HG03521 (cell line): ENCODE data around the gene MIPEP.

Experiments
- ATAC-seq: cut with Tn5 transposase; IDR thresholded peaks from one replicate; pipeline ENCODE4 v1.9.1; 2021; ENCODE audit warnings: mild to moderate bottlenecking, moderate library complexity; ENCODE audit not compliant: unreplicated experiment

Gene MIPEP

DNA sequence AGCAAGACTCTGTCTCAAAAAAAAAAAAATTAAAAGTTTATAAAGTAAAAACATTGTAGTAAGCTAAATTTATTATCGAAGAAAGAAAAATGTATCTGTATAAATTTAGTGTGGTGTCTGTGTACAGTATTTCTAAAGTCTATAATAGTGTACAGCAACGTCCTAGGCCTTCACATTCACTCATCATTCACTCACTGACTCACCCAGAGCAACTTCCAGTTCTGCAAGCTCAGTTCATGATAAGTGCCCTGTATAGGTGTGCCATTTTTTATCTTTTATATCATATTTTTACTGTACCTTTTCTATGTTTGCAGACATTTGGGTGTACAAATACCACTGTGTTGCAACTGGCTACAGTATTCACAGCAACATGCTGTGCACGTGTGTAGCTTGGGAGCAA is 200.9 kb downstream of the MIPEP start:
- no peak for ATAC-seq

DNA sequence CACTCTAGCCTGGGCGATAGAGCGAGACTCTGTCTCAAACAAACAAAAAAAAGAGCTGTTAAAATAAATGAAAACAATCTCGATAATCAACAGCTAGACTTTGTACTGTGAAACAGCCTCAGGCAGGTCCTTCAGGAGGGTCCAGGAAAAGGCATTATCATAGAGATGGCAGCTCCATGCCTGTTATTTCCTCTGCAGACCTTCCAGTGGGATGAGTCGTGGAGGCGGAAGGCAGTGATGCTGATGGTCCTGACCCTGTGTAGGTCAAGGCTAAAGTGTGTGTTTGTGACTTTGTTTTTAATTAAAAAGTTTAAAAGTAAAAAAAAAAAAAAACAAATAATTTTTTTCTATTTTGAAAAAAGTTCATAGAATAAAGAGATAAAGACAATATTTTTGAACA is 201.6 kb downstream of the MIPEP start:
- no peak for ATAC-seq

DNA sequence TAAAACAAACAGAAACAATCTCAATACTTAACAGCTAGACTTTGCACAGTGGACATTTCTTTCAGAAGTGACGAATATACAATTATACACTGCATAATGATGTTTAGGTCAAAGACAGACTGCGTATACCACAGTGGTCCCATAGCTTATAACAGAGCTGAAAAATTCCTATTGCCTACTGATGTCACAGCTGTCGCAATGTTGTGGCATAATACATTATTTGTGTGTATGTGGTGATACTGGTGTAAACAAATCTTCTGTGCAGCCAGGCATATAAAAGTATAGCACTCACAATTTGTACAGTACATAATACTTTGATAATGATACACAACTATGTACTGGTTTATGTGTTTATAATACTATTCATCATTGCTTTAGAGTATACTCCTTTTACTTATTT is 202.3 kb downstream of the MIPEP start:
- no peak for ATAC-seq

DNA sequence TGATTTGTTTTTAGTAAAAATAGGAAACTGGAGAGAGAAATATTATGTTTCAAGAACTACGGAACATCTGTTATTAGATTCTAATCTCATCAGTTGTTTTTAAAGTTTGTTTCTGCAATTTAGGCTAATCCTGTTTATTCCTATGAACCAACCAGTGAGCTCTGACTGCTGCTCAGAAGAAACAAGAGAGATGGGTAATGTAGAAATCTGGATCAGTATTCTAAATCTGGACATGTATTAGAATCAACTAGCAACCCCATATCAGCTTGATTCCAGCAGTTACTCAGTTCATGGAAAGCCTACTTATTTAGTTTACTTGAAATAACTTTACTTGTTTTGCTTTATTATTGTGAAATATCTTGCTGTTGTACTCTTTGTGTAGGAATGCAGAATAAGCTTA is 203.8 kb downstream of the MIPEP start:
- no peak for ATAC-seq

DNA sequence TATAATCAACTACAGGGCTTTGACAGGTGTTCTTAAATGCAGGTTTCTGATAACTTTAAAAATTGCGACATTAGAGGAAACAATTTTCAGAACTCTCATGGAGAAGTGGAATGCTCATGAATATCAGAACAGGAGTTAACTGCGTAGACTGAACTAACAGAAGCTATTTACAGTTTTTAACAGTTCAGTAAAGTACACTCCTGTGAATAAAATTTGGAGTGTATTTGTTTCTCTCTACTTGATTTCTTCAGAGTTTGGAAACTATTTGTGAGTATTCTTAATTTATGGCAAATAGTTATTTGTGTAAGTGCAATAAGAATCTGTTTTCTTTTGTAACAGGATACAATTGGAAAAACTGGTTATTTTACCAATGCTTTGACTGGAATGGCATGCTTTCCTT is 204.6 kb downstream of the MIPEP start:
- ATAC-seq, result no peak

DNA sequence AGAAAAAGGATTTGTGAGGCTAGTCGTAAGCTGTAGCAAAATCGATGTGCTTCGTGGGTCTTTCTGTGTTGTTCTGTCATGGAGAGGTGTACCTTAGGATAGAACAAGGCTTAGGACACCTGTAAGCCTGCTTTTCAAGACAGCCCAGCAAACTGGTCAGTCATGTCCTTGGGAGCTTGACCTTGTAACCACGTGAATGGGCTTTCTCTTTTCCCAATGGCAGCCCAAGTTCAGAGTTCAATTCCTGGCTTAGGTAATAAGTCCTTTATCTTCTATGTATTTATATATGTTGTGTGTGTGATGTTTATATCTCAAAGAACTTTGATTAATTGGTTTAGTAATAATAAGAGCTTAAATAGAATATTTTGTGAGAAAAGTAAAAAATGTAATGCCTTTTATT is 206.1 kb downstream of the MIPEP start:
- ATAC-seq, result no peak

DNA sequence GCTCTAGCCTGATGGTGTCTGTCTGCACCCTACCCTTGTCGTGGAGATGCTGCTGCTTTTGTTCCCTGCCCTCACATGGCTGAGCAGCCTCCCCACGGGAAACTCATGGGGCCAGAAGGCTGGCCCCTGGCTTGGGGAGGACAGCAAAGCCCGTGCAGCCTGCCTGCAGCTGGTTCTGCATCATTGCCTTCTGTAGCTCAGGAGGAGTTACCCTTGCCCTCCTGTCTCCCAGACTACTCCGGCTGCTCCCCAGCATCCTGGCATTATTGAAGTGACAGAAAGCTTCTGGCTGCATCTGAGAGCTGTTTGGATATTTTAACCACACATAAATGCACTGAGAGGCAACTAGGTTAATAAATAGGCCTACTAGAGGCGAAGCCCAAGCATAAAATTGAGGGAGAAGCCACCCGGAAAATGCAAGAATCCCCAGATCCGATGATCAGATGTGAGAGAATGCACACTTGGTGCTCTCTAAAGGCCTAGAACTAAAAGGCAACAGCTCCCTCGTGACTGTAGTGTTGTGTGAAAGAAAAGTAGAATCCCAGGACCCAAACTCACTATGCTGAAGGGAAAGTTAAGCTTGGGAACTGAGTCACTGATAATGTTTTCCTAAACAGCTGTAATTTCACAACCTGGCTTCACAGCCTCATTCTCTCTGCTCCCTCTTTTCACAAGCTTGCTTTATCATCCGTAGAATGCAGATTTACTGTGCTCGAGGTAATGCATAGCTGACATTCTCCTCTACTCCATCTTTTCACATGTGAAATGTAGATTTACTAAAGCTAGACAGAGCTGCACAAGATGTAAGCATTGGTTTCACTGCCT is 208.1 kb downstream of the MIPEP start:
- ATAC-seq, result no peak
